Nephron progenitor cell (in vitro differentiated cells): ENCODE results near the gene PSME3IP1.
A peak's percentile ranks its signal among the peaks of the same experiment; 100 is the strongest.
"Not testable (repeated sequence)": the region's sequence is repeated elsewhere in the genome, so short reads cannot be mapped to it uniquely, and the experiment has no call there.

Experiments
- DNase-seq: peaks from one replicate; pipeline ENCODE4 v3.0.0; 2021
- H3K27ac Mint-ChIP-seq: 2 replicates; pipeline ENCODE4 v1.8.0; 2021; ENCODE audit warnings: mild to moderate bottlenecking, moderate library complexity, mixed read lengths
- H3K27me3 Mint-ChIP-seq: 2 replicates; pipeline ENCODE4 v1.8.0; 2021; ENCODE audit warnings: mild to moderate bottlenecking, low read depth, mixed read lengths; ENCODE audit not compliant: poor library complexity
- H3K36me3 Mint-ChIP-seq: 2 replicates; pipeline ENCODE4 v1.8.0; 2021; ENCODE audit warnings: low read depth, mixed read lengths
- H3K4me1 Mint-ChIP-seq: 2 replicates; pipeline ENCODE4 v1.8.0; 2021; ENCODE audit warnings: mixed read lengths
- H3K4me3 Mint-ChIP-seq: 2 replicates; pipeline ENCODE4 v1.8.0; 2021; ENCODE audit warnings: mild to moderate bottlenecking, moderate library complexity, mixed read lengths
- H3K9me3 Mint-ChIP-seq: 2 replicates; pipeline ENCODE4 v1.8.0; 2021; ENCODE audit warnings: mild to moderate bottlenecking, moderate library complexity, mixed read lengths
- CTCF ChIP-seq: fragments of 200-600 bp; sonication (generic); IDR thresholded peaks from 2 replicates; pipeline ENCODE4 v1.5.0; 2021; ENCODE audit warnings: antibody characterized with exemption

The PSME3IP1 gene

DNA sequence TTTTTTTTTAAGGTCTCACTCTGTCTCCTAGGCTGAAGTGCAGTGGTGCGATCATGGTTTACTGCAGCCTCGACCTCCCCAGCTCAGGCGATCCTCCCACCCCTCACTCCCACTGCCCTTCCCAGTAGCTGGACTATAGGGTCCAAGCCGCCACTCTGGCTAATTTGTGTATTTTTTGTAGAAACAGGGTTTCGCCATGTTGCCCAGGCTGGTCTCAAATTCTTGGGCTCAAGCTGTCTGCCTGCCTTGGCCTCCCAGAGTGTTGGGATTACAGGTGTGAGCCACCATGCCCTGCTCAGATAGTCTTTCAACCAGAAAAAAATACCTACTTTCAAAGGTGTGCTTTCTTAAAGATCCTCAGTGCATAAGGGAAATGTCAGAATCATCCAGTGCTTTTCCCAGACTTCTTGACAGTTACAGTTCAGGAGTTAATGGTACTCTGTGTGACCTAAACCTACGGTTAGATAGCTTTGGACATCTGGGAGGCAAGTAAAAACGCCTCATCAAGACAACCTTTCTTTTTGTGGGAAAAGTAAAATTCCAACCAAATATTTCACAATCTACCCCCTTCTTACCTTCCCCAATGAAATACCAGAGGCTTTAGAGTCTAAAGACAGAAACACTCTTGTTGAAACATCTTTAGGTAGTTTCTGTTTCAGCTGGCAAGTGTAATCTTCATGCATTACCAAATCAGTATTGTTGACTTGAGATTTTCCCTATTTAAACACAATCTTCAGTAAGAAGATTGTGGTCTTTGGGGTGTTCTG is 7.1 kb upstream of the PSME3IP1 start:
- H3K36me3 Mint-ChIP-seq = peaks cover 47% of the 10 kb centered on the region
- no peak overlapping the region for H3K27ac Mint-ChIP-seq
- no peak for TF ChIP-seq CTCF
- no peaks in the 10 kb centered on the region for H3K27me3 Mint-ChIP-seq
- DNase-seq = no peak
- no peak overlapping the region for H3K4me3 Mint-ChIP-seq
- peaks cover 31% of the 10 kb centered on the region for H3K4me1 Mint-ChIP-seq
- H3K9me3 Mint-ChIP-seq = no peaks in the 10 kb centered on the region

GRCh38 chr16:57192146-57192545 is 6.3 kb upstream of the PSME3IP1 start:
- H3K36me3 Mint-ChIP-seq = peaks cover 42% of the 10 kb centered on the region
- H3K27ac Mint-ChIP-seq = no peak overlapping the region
- TF ChIP-seq CTCF = no peak

GRCh38 chr16:57191056-57191571 is 5.3 kb upstream of the PSME3IP1 start:
- Mint-ChIP-seq H3K27me3 (no peaks in the 10 kb centered on the region), H3K9me3 (no peaks in the 10 kb centered on the region), H3K27ac (no peak overlapping the region), H3K4me1 (peaks cover 39% of the 10 kb centered on the region), H3K4me3 (no peak overlapping the region), H3K36me3 (peaks cover 31% of the 10 kb centered on the region)
- no peak for TF ChIP-seq CTCF
- DNase-seq = no peak

More at GRCh38 chr16:57192146-57192545, 6.3 kb upstream of the PSME3IP1 start:
- Mint-ChIP-seq H3K9me3 (no peaks in the 10 kb centered on the region), H3K4me3 (no peak overlapping the region), H3K27me3 (no peaks in the 10 kb centered on the region), H3K4me1 (peaks cover 39% of the 10 kb centered on the region)
- no peak for DNase-seq

- peaks cover 2% of the 10 kb centered on the region for H3K27me3 Mint-ChIP-seq
- peak overlapping the region; percentile 39 for H3K27ac Mint-ChIP-seq
- H3K4me3 Mint-ChIP-seq = no peak overlapping the region
- peaks cover 27% of the 10 kb centered on the region for H3K36me3 Mint-ChIP-seq
- H3K9me3 Mint-ChIP-seq = no peaks in the 10 kb centered on the region
- peaks cover 42% of the 10 kb centered on the region for H3K4me1 Mint-ChIP-seq
- no peak for TF ChIP-seq CTCF
- no peak for DNase-seq
Measured at GRCh38 chr16:57190136-57190535, 4.3 kb upstream of the PSME3IP1 start.

GRCh38 chr16:57189527-57189926 is 3.7 kb upstream of the PSME3IP1 start:
- Mint-ChIP-seq H3K36me3 (peaks cover 22% of the 10 kb centered on the region), H3K4me1 (peaks cover 48% of the 10 kb centered on the region)
- DNase-seq, H3K27ac Mint-ChIP-seq, H3K9me3 Mint-ChIP-seq, H3K4me3 Mint-ChIP-seq, H3K27me3 Mint-ChIP-seq: not testable (repeated sequence)

DNA sequence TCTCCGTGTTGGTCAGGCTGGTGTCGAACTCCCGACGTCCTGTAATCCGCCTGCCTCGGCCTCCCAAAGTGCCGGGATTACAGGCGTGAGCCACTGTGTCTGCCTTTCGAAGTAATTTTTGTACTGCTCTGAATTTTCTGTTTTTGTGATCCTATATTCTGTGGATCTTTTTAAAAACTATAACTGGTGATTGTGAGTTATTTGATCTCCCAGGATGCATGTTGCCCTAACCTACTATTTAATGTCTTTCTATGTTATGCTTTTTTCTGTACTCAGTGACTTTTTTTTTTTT is 2.8 kb upstream of the PSME3IP1 start:
- Mint-ChIP-seq H3K36me3 (peaks cover 15% of the 10 kb centered on the region), H3K27ac (no peak overlapping the region), H3K4me3 (peak overlapping the region; percentile 99)

DNA sequence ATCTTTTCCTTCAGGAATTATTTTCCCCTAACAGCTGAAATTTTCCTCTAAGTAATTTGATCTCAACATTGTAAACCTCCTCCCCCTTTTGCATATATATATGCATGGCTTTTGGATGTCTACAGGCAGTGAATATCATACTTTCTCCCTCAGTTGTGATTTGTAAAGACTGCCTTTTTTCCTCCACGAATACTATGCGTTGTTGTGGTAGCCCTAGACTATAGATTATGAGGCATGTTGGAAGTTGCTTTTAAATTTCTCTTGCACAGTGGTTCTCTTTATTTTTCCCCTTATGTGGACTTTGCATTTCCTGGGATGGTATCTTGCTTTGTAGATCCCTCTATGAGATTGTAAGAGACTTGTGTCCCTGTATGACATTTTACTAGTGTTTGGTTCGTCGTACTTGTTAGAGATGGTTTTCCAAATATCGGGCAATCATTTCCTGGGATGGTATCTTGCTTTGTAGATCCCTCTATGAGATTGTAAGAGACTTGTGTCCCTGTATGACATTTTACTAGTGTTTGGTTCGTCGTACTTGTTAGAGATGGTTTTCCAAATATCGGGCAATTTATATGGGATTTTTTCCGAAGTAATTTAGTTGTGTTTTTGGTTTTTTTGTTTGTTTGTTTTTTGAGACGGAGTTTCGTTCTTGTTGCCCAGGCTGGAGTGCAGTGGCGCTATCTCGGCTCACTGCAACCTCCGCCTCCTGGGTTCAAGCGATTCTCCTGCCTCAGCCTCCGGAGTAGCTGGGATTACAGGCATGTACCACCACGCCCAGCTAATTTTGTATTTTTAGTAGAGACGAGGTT is 2.3 kb upstream of the PSME3IP1 start:
- Mint-ChIP-seq H3K4me3 (peak overlapping the region; percentile 99), H3K36me3 (peaks cover 11% of the 10 kb centered on the region), H3K4me1 (peaks cover 55% of the 10 kb centered on the region)
- not testable (repeated sequence) for H3K27ac Mint-ChIP-seq, DNase-seq, H3K27me3 Mint-ChIP-seq, H3K9me3 Mint-ChIP-seq

More for the DNA sequence above, 2.8 kb upstream of the PSME3IP1 start:
- peaks cover 5% of the 10 kb centered on the region for H3K9me3 Mint-ChIP-seq
- no peak for TF ChIP-seq CTCF
- H3K27me3 Mint-ChIP-seq = peaks cover 2% of the 10 kb centered on the region
- no peak for DNase-seq
- peaks cover 56% of the 10 kb centered on the region for H3K4me1 Mint-ChIP-seq
